ENCODE results near the gene ANXA10. TPM values are rescaled to one million over a fixed set of nuclear protein-coding genes. Genes with fewer than 3 reads are reported as not detected.

The ANXA10 gene
- total RNA-seq, 1 donor from 2014 or later: not detected

DNA sequence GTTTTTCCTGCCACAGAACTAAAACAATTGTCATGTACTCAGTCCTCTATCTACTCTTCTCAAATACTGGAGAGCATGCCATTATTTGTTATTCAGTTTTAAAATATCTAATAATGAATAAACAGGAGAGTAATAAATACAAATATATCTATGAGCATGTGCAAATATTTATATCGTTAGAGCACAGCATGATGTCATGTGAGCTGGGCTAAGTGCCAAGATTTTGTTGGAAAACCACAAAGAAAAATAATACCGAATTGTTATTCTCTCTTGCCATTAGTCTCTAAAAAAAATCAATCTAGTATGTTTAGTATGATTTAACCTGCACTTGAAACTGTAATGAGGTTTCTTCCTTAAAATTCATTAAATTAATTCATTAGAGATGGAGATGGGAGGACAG lies 129.0 kb downstream of the ANXA10 start:
- no peak overlapping the region for H3K27ac Mint-ChIP-seq
- no peaks in the 10 kb centered on the region for H3K9me3 Mint-ChIP-seq
- intact Hi-C loops (cut with micrococcal nuclease): no loop called here
- H3K36me3 Mint-ChIP-seq (ENCODE audit: low read depth): peaks cover 59% of the 10 kb centered on the region
- H3K4me3 Mint-ChIP-seq: no peak overlapping the region
- no peaks in the 10 kb centered on the region for H3K27me3 Mint-ChIP-seq (ENCODE audit: insufficient read depth)
- DNase-seq (ENCODE audit: low spot score): no peak
- no peaks in the 10 kb centered on the region for H3K4me1 Mint-ChIP-seq (ENCODE audit: low read depth)

Other genes with a start within 250 kb of the ANXA10 start
- 10.6 and 15.2 TPM in 2 replicates for gene DDX60, start 226.2 kb downstream of the ANXA10 start, total RNA-seq

All from activated T-helper 1 cell treated with anti-CD3 and anti-CD28 coated beads, Interleukin-12 subunit alpha, Interleukin-12 subunit beta, Interleukin-2, Interleukin-4 antibody, amounts not matched to agents 30 ng/mL and 10 ng/mL and 1 ng/mL, durations not matched to agents 14 hours and 24 hours and 36 hours (primary cell).